Measurements from ENCODE around the gene BMPER.

- TF ChIP-seq TAF1 (IDR thresholded peaks at IDR 0.05; ENCODE audit: borderline replicate concordance, insufficient read depth, low read length), result no peak
- no peak for TF ChIP-seq FOXP2 (optimal IDR thresholded peaks at IDR 0.05; ENCODE audit: borderline replicate concordance, extremely low read depth, extremely low read length, insufficient read depth)
Measured at GRCh38 chr7:33958104-33958503, 52.8 kb downstream of the BMPER start.
